GM19240 (cell line): Measurements from ENCODE around the gene GRK5.
A peak's percentile ranks its signal among the peaks of the same experiment; 100 is the strongest.

Source experiments
- DNase-seq: peaks from one replicate; pipeline ENCODE4 v3.0.0; 2011; ENCODE audit warnings: low spot score; ENCODE audit not compliant: insufficient read length

The GRK5 gene

GRCh38 chr10:119415536-119416503, 208.4 kb downstream of the GRK5 start:
- no peak for DNase-seq

DNA sequence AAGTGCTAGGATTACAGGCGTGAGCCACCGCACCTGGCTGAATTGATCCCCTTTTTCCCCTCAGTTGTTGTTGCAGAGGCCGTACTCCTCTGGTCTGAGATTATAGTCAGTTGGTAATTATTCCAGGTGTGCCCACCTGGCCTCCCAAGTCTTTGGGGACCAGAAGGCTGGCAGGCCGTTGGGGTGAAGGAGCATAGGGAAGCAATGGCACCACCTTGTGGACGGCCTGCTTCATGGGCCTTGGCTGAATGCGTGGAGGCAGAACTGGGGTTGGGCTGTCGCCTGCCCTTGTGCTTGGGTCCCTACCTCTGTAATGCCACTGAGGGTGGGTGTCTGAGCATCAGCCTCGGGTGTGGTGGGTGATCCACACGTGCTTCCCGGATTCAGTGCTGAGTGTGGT, 209.5 kb downstream of the GRK5 start:
- DNase-seq: peak; percentile 92

GRCh38 chr10:119417852-119418251, 210.5 kb downstream of the GRK5 start:
- no peak for DNase-seq

GRCh38 chr10:119418362-119418761, 211.0 kb downstream of the GRK5 start:
- DNase-seq: no peak

DNA sequence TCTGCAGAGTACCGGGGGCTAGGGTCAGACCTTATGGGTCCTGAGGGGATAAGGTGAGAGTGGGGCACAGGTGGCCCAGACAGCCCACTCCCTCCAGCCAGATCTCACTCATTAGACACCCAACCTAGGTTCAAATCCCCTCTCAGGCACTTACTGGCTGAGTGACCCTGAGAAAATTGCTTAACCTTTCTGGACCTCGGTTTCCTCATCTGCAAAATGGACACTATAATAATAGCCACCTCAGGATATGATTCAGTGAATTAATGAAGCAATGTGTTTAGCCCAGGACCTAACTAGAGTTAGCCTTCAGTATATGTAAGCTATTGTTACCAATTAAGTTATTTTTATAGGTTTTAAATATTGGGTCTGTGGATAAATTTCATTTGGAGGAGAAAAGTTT, 212.6 kb downstream of the GRK5 start:
- DNase-seq: no peak

DNA sequence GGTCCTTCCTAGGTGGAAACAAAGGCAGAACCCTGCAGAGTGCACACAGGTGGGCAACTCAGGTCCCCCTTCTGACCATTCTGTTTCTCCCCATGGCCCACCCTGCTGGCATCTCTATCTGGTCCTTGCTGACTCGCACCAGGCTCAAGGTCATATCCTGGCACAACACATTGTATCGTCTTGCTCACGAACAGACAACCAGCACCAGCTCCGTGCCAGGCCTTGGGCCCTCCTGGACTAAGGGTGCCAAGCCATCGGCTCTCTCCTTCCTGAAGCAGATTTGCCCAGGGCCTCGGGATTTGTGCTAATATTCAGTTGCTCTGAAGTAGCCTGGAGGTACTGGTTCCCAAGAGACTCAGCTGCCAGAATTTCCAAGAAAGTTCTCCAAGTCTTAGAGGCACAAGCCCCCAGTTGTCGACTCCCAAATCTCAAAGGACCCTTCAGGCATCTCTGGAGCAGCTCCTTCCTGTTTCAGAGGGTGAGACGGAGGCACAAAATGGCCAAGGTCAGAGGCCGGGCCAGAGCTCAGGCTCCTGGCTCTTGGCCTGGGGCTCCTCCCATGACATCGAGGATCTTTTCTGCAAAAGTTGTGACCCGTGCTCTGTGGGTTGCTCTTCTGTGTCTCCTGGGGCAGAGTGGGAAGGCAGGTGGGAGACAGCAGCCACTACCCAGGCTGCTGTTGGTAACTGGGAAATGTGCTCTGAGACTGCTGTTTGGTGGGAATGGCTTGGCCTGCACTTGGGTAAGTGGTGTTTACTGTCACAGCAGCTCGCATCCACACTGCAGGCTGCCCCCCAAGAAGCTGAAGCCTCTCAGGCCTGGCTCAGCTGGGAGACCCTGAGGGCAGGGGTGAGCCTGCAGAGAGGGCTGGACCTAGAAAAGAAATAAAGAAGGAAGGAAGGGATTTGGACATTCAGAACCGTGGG, 213.8 kb downstream of the GRK5 start:
- no peak for DNase-seq

DNA sequence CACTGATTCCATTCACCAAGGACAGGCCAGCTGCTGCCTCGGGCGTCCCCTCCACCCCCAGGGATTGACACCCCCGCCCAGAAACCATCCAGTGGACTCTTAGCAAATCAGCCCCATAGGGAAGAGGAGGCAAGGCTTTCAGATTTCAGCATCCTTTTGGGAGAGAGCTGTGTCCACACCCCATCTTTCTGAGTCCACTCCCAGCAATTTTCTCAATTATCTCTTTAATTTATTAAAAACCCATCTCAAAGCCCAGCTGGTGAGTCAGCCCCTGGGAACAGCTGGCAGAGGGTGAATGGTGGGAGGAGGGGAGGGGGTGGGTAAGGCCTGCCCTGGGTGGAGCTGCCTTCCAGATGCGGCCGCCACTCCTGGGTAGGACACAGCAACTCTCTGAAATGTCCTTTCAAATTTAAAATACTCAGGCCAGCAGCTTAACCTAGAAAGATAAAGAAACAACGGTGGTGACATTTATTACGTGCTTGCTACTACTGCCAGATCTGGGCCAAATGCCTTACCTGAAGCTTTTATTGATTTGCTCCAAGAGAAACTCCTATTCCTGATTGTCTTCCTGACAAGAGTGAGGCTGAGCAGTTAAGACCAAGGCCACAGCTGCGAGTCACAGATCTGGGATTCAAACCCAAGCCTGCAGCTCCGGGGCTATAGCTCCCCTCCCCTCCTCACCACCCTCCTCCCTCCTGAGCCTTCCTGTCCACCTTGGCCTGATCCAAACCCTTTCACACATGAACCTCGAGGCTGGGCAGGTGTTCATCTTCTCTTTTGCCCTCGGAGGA, 214.7 kb downstream of the GRK5 start:
- DNase-seq: no peak

GRCh38 chr10:119422682-119423509, 215.5 kb downstream of the GRK5 start:
- no peak for DNase-seq

GRCh38 chr10:119423510-119424257, 216.3 kb downstream of the GRK5 start:
- DNase-seq: no peak

GRCh38 chr10:119424258-119424975, 217.0 kb downstream of the GRK5 start:
- DNase-seq: no peak

DNA sequence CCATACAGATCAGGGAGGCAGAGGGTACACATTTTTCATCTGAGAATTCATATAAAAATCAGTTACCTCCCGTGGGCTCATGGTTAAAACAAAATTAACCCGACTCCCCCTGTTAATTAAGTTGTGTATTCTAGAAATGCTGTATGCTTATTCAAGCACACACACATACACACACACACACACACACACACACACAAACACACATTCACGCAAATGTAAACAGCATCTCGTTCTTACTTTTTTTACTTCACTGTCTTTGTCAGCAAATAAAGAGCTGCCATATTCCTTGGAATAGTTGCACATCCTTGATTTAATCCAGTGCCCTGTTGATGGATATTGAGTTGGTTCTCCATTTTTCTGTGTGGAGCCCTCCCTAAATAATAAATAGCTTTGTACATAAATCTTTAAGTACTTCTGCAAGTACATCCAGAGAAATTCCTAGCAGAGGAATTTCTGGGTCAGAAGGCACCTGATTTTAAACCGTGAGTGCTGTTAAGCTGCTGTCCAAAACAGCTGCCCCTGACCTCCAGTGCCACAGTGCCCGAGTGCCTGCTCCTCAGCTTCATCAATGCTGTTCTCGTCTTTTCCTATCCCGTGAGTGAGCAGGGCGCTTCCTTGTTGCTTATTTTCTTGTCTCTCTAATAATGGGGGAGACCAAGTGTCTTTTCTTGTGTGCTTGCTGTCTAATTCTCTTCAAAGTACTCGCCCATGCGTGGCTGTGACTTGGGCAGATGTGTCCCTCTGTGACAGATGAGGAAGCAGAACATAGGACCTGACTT, 217.9 kb downstream of the GRK5 start:
- DNase-seq: no peak

GRCh38 chr10:119425881-119426170, 218.5 kb downstream of the GRK5 start:
- DNase-seq: no peak

GRCh38 chr10:119426699-119427098, 219.3 kb downstream of the GRK5 start:
- DNase-seq: no peak

- DNase-seq: no peak
Observed at GRCh38 chr10:119427263-119427864, 220.0 kb downstream of the GRK5 start.

GRCh38 chr10:119428789-119429188, 221.4 kb downstream of the GRK5 start:
- DNase-seq: no peak

- DNase-seq: no peak
Observed at GRCh38 chr10:119429771-119430170, 222.4 kb downstream of the GRK5 start.

DNA sequence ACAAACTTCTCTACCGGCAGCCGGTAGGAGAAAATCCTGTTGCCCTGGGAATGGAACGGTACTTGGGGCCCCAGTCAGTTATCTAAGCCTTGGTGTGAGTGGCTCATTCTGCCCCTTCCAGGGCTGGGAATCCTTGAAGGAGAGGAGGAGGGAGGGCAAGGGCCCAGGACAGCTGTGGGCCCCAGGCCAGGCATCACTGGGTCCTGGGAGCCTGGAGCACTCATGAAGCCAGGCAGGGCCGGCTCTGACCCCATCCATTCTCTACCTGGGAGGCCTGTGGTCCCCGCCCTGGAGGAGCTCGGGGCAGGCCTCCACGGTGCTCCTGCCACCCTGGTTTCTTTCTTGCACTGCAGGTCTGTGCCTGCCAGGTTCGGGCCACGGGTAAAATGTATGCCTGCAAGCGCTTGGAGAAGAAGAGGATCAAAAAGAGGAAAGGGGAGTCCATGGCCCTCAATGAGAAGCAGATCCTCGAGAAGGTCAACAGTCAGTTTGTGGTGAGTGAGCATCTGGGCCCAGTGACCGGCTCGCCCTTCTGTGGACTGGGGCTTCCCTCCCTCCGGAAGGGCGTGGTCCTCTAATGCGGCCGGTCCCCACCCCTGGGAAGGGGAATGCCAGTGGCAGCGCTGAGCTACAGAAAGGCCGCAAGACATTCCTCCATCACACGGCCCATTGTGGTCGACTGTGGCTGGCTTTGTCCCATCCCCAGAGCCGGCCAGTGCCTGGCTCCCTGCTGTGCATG, 223.8 kb downstream of the GRK5 start:
- no peak for DNase-seq
